Measurements from ENCODE around the gene TSPAN15.

DNA sequence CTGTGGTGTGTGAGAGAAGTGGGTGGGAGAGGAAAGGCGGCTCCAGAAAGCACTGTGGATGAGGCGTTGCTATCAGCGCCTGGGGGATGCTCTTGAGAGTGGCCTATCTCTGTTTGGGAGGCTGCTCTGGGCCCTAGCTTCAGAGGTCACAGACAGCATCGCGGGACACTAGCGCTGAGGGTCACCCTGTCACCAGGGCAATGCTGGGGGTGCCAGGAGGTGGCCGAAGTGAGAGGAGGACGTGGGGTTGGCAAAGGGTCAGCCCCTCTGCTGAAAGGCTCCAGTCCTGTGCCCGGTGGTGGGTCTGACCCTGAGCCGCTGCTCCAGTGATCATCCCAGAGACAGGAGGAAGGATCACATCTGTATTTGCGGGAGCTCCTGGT is 31.5 kb upstream of the TSPAN15 start:
- no peak for TF ChIP-seq POLR2A (IDR thresholded peaks at IDR 0.05)
- TF ChIP-seq, protein P1, sequence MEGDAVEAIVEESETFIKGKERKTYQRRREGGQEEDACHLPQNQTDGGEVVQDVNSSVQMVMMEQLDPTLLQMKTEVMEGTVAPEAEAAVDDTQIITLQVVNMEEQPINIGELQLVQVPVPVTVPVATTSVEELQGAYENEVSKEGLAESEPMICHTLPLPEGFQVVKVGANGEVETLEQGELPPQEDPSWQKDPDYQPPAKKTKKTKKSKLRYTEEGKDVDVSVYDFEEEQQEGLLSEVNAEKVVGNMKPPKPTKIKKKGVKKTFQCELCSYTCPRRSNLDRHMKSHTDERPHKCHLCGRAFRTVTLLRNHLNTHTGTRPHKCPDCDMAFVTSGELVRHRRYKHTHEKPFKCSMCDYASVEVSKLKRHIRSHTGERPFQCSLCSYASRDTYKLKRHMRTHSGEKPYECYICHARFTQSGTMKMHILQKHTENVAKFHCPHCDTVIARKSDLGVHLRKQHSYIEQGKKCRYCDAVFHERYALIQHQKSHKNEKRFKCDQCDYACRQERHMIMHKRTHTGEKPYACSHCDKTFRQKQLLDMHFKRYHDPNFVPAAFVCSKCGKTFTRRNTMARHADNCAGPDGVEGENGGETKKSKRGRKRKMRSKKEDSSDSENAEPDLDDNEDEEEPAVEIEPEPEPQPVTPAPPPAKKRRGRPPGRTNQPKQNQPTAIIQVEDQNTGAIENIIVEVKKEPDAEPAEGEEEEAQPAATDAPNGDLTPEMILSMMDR (IDR thresholded peaks at IDR 0.05) = no peak

All from testis (tissue), 2 donors.